ENCODE measurements around the gene POLE2.

POLE2 gene

DNA sequence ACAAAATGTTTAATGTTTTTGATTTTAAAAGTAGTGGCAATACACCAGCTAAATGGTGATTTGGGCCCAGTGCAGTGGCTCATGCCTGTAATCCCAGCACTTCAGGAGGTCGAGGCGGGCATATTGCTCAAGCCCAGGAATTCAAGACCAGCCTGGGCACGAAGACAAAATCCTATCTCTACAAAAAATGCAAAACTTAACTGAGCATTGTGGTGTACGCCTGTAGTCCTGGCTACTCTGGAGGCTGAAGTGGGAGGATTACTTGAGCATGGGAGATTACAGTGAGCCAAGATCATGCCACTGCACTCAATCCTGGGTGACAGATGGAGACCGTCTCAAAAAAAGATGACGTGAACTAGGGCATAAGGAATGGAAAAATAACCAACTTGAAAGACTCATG lies 72.2 kb downstream of the POLE2 start:
- no peak overlapping the region for H3K4me3 ChIP-seq (replicated peaks; ENCODE audit: low read depth, low read length)
- H3K36me3 ChIP-seq (ENCODE audit: control insufficient read depth, insufficient read depth, low read length): peaks cover 3% of the 10 kb centered on the region
- no peaks in the 10 kb centered on the region for H3K27me3 ChIP-seq (replicated peaks; ENCODE audit: control insufficient read depth, insufficient read depth, low read length)
- TF ChIP-seq, protein P1, sequence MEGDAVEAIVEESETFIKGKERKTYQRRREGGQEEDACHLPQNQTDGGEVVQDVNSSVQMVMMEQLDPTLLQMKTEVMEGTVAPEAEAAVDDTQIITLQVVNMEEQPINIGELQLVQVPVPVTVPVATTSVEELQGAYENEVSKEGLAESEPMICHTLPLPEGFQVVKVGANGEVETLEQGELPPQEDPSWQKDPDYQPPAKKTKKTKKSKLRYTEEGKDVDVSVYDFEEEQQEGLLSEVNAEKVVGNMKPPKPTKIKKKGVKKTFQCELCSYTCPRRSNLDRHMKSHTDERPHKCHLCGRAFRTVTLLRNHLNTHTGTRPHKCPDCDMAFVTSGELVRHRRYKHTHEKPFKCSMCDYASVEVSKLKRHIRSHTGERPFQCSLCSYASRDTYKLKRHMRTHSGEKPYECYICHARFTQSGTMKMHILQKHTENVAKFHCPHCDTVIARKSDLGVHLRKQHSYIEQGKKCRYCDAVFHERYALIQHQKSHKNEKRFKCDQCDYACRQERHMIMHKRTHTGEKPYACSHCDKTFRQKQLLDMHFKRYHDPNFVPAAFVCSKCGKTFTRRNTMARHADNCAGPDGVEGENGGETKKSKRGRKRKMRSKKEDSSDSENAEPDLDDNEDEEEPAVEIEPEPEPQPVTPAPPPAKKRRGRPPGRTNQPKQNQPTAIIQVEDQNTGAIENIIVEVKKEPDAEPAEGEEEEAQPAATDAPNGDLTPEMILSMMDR (IDR thresholded peaks at IDR 0.05; ENCODE audit: insufficient read depth, low read length, poor library complexity, severe bottlenecking): no peak
- no peak for DNase-seq (ENCODE audit: extremely low read depth, insufficient read length)

- Histone ChIP-seq H3K4me3 (replicated peaks; ENCODE audit: low read depth, low read length) (no peak overlapping the region), H3K27me3 (replicated peaks; ENCODE audit: control insufficient read depth, insufficient read depth, low read length) (no peaks in the 10 kb centered on the region), H3K36me3 (ENCODE audit: control insufficient read depth, insufficient read depth, low read length) (peaks cover 3% of the 10 kb centered on the region)
- no peak for DNase-seq (ENCODE audit: extremely low read depth, insufficient read length)
- TF ChIP-seq, protein P1 (IDR thresholded peaks at IDR 0.05; ENCODE audit: insufficient read depth, low read length, poor library complexity, severe bottlenecking): no peak
These were observed 73.8 kb downstream of the POLE2 start for GRCh38 chr14:49614196-49614595.

- Histone ChIP-seq H3K36me3 (ENCODE audit: control insufficient read depth, insufficient read depth, low read length) (peaks cover 3% of the 10 kb centered on the region), H3K27me3 (replicated peaks; ENCODE audit: control insufficient read depth, insufficient read depth, low read length) (no peaks in the 10 kb centered on the region), H3K4me3 (replicated peaks; ENCODE audit: low read depth, low read length) (no peak overlapping the region)
- DNase-seq (ENCODE audit: extremely low read depth, insufficient read length): no peak
- TF ChIP-seq, protein P1 (IDR thresholded peaks at IDR 0.05; ENCODE audit: insufficient read depth, low read length, poor library complexity, severe bottlenecking): no peak
These were observed 75.3 kb downstream of the POLE2 start for GRCh38 chr14:49612671-49613070.

GRCh38 chr14:49612251-49612650 lies 75.8 kb downstream of the POLE2 start:
- H3K36me3 ChIP-seq (ENCODE audit: control insufficient read depth, insufficient read depth, low read length): peaks cover 3% of the 10 kb centered on the region
- no peak overlapping the region for H3K4me3 ChIP-seq (replicated peaks; ENCODE audit: low read depth, low read length)
- TF ChIP-seq, protein P1 (IDR thresholded peaks at IDR 0.05; ENCODE audit: insufficient read depth, low read length, poor library complexity, severe bottlenecking): no peak

DNA sequence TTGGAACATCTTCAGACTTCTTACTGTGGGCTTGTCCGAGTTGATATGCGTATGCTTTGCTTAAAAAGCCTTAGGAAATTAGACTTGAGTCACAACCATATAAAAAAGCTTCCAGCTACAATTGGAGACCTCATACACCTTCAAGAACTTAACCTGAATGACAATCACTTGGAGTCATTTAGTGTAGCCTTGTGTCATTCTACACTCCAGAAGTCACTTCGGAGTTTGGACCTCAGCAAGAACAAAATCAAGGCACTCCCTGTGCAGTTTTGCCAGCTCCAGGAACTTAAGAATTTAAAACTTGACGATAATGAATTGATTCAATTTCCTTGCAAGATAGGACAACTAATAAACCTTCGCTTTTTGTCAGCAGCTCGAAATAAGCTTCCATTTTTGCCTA lies 80.4 kb downstream of the POLE2 start:
- H3K4me3 ChIP-seq (replicated peaks; ENCODE audit: low read depth, low read length): no peak overlapping the region
- H3K36me3 ChIP-seq (ENCODE audit: control insufficient read depth, insufficient read depth, low read length): peaks cover 6% of the 10 kb centered on the region
- no peak for DNase-seq (ENCODE audit: extremely low read depth, insufficient read length)
- no peaks in the 10 kb centered on the region for H3K27me3 ChIP-seq (replicated peaks; ENCODE audit: control insufficient read depth, insufficient read depth, low read length)
- TF ChIP-seq, protein P1 (IDR thresholded peaks at IDR 0.05; ENCODE audit: insufficient read depth, low read length, poor library complexity, severe bottlenecking): no peak

More at GRCh38 chr14:49612251-49612650, 75.8 kb downstream of the POLE2 start:
- H3K27me3 ChIP-seq (replicated peaks; ENCODE audit: control insufficient read depth, insufficient read depth, low read length): no peaks in the 10 kb centered on the region
- no peak for DNase-seq (ENCODE audit: extremely low read depth, insufficient read length)
